ENCODE measurements around the gene AK5. TPM values are rescaled to one million over a fixed set of nuclear protein-coding genes. Genes with fewer than 3 reads are reported as not detected.

AK5 gene
- total RNA-seq, 1 experiment from 2014 or later: 0.11 TPM

- no peak for DNase-seq (ENCODE audit: low read depth, low spot score)
- in situ Hi-C loops (cut with HindIII; ENCODE audit: low pct_unique_long_range_greater_than_20kb, low sequenced_read_pairs): no loop called here
These were observed 257.8 kb downstream of the AK5 start for GRCh38 chr1:77539519-77540142.

GRCh38 chr1:77540501-77541161 is 258.8 kb downstream of the AK5 start:
- in situ Hi-C loops (cut with HindIII; ENCODE audit: low pct_unique_long_range_greater_than_20kb, low sequenced_read_pairs): no loop called here
- DNase-seq (ENCODE audit: low read depth, low spot score): no peak

- in situ Hi-C loops (cut with HindIII; ENCODE audit: low pct_unique_long_range_greater_than_20kb, low sequenced_read_pairs): no loop called here
- no peak for DNase-seq (ENCODE audit: low read depth, low spot score)
These were observed 259.3 kb downstream of the AK5 start for GRCh38 chr1:77541162-77541545.

GRCh38 chr1:77542813-77543420 is 261.1 kb downstream of the AK5 start:
- in situ Hi-C loops (cut with HindIII; ENCODE audit: low pct_unique_long_range_greater_than_20kb, low sequenced_read_pairs): no loop called here
- DNase-seq (ENCODE audit: low read depth, low spot score): no peak

- no peak for DNase-seq (ENCODE audit: low read depth, low spot score)
- in situ Hi-C loops (cut with HindIII; ENCODE audit: low pct_unique_long_range_greater_than_20kb, low sequenced_read_pairs): no loop called here
These were observed 262.1 kb downstream of the AK5 start for GRCh38 chr1:77543822-77544448.

GRCh38 chr1:77544845-77545244 is 263.0 kb downstream of the AK5 start:
- DNase-seq (ENCODE audit: low read depth, low spot score): no peak

GRCh38 chr1:77545970-77546369 is 264.2 kb downstream of the AK5 start:
- in situ Hi-C loops (cut with HindIII; ENCODE audit: low pct_unique_long_range_greater_than_20kb, low sequenced_read_pairs): no loop called here
- DNase-seq (ENCODE audit: low read depth, low spot score): no peak

More at GRCh38 chr1:77544845-77545244, 263.0 kb downstream of the AK5 start:
- in situ Hi-C loops (cut with HindIII; ENCODE audit: low pct_unique_long_range_greater_than_20kb, low sequenced_read_pairs): no loop called here

- DNase-seq (ENCODE audit: low read depth, low spot score): no peak
- in situ Hi-C loops (cut with HindIII; ENCODE audit: low pct_unique_long_range_greater_than_20kb, low sequenced_read_pairs): no loop called here
These were observed 265.1 kb downstream of the AK5 start for GRCh38 chr1:77546890-77547289.

GRCh38 chr1:77548285-77548684 is 266.5 kb downstream of the AK5 start:
- in situ Hi-C loops (cut with HindIII; ENCODE audit: low pct_unique_long_range_greater_than_20kb, low sequenced_read_pairs): no loop called here

GRCh38 chr1:77550135-77550534 is 268.3 kb downstream of the AK5 start:
- in situ Hi-C loops (cut with HindIII; ENCODE audit: low pct_unique_long_range_greater_than_20kb, low sequenced_read_pairs): no loop called here

More at GRCh38 chr1:77548285-77548684, 266.5 kb downstream of the AK5 start:
- DNase-seq (ENCODE audit: low read depth, low spot score): no peak

GRCh38 chr1:77552626-77553025 is 270.8 kb downstream of the AK5 start:
- in situ Hi-C loops (cut with HindIII; ENCODE audit: low pct_unique_long_range_greater_than_20kb, low sequenced_read_pairs): no loop called here
- DNase-seq (ENCODE audit: low read depth, low spot score): no peak

More at GRCh38 chr1:77550135-77550534, 268.3 kb downstream of the AK5 start:
- DNase-seq (ENCODE audit: low read depth, low spot score): no peak

GRCh38 chr1:77553568-77554291 is 271.9 kb downstream of the AK5 start:
- no peak for DNase-seq (ENCODE audit: low read depth, low spot score)
- in situ Hi-C loops (cut with HindIII; ENCODE audit: low pct_unique_long_range_greater_than_20kb, low sequenced_read_pairs): no loop called here

- no peak for DNase-seq (ENCODE audit: low read depth, low spot score)
- in situ Hi-C loops (cut with HindIII; ENCODE audit: low pct_unique_long_range_greater_than_20kb, low sequenced_read_pairs): no loop called here
These were observed 274.2 kb downstream of the AK5 start for GRCh38 chr1:77556045-77556444.

GRCh38 chr1:77557053-77557452 is 275.2 kb downstream of the AK5 start:
- in situ Hi-C loops (cut with HindIII; ENCODE audit: low pct_unique_long_range_greater_than_20kb, low sequenced_read_pairs): no loop called here
- DNase-seq (ENCODE audit: low read depth, low spot score): no peak

- in situ Hi-C loops (cut with HindIII; ENCODE audit: low pct_unique_long_range_greater_than_20kb, low sequenced_read_pairs): no loop called here
- no peak for DNase-seq (ENCODE audit: low read depth, low spot score)
These were observed 276.9 kb downstream of the AK5 start for GRCh38 chr1:77558591-77559164.

GRCh38 chr1:77560741-77561140 is 278.9 kb downstream of the AK5 start:
- no peak for DNase-seq (ENCODE audit: low read depth, low spot score)
- in situ Hi-C loops (cut with HindIII; ENCODE audit: low pct_unique_long_range_greater_than_20kb, low sequenced_read_pairs): no loop called here

GRCh38 chr1:77562596-77563150 is 280.9 kb downstream of the AK5 start:
- no peak for DNase-seq (ENCODE audit: low read depth, low spot score)
- in situ Hi-C loops (cut with HindIII; ENCODE audit: low pct_unique_long_range_greater_than_20kb, low sequenced_read_pairs): no loop called here

All from SK-MEL-5 (cell line).